Stimulated activated naive CD8-positive, alpha-beta T cell treated with anti-CD3 and anti-CD28 coated beads, Interleukin-15, Interleukin-2, amounts not matched to agents 100 ng/mL and 50 ng/mL, for 24 hours (primary cell): ENCODE results near the gene TUSC1.
"Not testable (repeated sequence)": the region's sequence is repeated elsewhere in the genome, so short reads cannot be mapped to it uniquely, and the experiment has no call there.

Source experiments
- H3K27ac Mint-ChIP-seq: one replicate; pipeline ENCODE4 v1.8.0; 2021; ENCODE audit warnings: mild to moderate bottlenecking, mixed read lengths
- H3K27me3 Mint-ChIP-seq: one replicate; pipeline ENCODE4 v1.8.0; 2021; ENCODE audit warnings: mixed read lengths
- H3K36me3 Mint-ChIP-seq: one replicate; pipeline ENCODE4 v1.8.0; 2021; ENCODE audit warnings: low read depth, mixed read lengths
- H3K4me1 Mint-ChIP-seq: one replicate; pipeline ENCODE4 v1.8.0; 2021; ENCODE audit warnings: low read depth, mixed read lengths
- H3K4me3 Mint-ChIP-seq: one replicate; pipeline ENCODE4 v1.8.0; 2021; ENCODE audit warnings: mild to moderate bottlenecking, mixed read lengths
- H3K9me3 Mint-ChIP-seq: one replicate; pipeline ENCODE4 v1.8.0; 2021; ENCODE audit warnings: mixed read lengths

TUSC1 gene

DNA sequence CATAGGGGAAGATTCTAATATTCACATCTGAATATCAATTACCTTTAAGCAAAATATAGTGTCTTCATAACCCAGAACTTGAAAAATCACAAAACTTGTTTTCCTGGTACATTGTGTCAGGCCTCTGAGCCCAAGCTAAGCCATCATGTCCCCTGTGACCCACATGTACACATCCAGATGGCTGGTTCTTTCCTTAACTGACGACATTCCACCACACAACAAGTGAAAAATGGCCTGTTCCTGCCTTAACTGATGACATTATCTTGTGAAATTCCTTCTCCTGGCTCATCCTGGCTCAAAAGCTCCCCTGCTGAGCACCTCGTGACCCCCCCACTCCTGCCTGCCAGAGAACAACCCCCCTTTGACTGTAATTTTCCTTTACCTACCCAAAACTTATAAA lies 2.4 kb downstream of the TUSC1 start:
- peaks cover 17% of the 10 kb centered on the region for H3K27me3 Mint-ChIP-seq
- not testable (repeated sequence) for H3K27ac Mint-ChIP-seq, H3K4me3 Mint-ChIP-seq, H3K4me1 Mint-ChIP-seq, H3K9me3 Mint-ChIP-seq, H3K36me3 Mint-ChIP-seq

DNA sequence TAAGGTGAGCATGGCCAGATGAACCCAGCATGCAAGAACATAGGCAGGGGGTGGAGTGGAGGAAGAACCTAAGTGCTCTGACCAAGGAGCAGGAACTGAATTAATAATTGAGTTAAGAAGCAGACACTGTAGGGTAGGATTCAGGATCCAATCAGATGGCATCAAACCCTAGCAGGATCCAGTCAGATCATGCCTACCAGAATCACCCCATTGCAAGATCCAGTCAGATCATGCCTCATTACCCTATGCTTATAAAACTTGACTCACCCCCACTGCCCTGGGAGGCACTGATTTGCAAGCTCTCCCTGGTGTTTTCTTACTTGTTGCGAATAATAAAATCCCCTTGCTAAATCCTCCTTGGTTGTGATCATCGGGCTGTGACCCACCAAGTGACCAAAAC lies 19.7 kb downstream of the TUSC1 start:
- Mint-ChIP-seq H3K27ac (no peak overlapping the region), H3K4me3 (no peak overlapping the region), H3K36me3 (no peaks in the 10 kb centered on the region), H3K27me3 (no peaks in the 10 kb centered on the region), H3K9me3 (peaks cover 6% of the 10 kb centered on the region), H3K4me1 (no peaks in the 10 kb centered on the region)

DNA sequence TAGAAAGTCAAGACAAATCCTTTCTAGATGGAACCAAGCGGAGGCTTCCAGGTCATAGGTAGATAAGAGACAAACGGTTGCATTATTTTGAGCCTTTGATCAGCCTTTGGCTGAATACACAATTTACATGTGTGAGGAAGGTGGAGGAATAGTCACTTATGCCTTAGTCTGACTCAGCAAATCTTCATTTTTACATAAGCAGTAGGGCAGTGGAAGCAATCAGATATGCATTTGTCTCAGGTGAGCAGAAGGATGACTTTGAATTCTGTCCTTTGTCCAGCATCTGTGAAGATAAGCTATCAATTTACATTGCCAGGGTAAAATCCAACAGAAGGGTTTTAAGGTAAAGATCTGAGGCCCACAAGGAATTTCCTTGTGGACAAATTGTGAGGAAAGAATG lies 23.8 kb downstream of the TUSC1 start:
- Mint-ChIP-seq H3K36me3 (no peaks in the 10 kb centered on the region), H3K27ac (no peak overlapping the region), H3K4me3 (no peak overlapping the region), H3K9me3 (peaks cover 3% of the 10 kb centered on the region), H3K4me1 (no peaks in the 10 kb centered on the region), H3K27me3 (no peaks in the 10 kb centered on the region)

DNA sequence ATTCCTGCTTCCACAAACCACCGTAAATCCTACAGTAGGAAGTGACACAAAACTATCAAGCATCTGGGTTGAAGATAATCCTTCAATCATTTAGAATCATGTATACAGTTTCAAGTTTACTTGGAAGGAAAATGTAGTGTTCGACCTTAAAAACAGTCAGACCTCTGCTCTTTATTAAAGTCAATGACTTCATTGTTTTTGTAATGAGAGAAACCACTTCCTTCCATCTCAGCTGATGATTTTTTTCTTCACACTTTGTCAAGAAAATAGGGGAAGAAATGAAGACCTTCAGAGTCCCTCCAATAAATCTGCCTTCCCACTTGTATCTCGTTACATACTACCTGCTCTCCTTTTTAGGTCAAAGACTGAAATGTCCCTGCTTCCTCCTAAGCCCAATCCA lies 30.1 kb downstream of the TUSC1 start:
- Mint-ChIP-seq H3K27me3 (no peaks in the 10 kb centered on the region), H3K4me1 (no peaks in the 10 kb centered on the region), H3K9me3 (peaks cover 9% of the 10 kb centered on the region), H3K4me3 (no peak overlapping the region), H3K27ac (no peak overlapping the region), H3K36me3 (no peaks in the 10 kb centered on the region)

DNA sequence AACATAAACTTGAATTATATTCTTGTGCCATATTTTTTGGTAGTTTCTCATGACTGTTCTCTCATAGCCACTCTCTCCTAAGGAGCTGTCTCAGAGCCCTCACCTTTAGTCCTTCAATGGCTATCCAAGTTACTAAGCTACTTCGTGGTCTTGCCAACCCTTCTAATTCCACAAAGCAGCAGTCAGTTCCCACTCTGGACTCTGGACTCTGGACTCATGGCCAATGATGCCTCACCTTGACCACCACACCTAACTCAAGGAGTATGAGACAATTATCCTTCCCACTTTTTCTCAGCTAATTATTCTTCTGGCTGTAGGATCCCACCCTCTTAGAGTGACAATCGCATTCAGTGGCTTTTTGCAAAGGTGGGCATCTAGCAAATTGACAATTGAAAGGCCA lies 42.2 kb downstream of the TUSC1 start:
- H3K4me3 Mint-ChIP-seq = no peak overlapping the region
- H3K36me3 Mint-ChIP-seq = no peaks in the 10 kb centered on the region
- no peak overlapping the region for H3K27ac Mint-ChIP-seq
- no peaks in the 10 kb centered on the region for H3K4me1 Mint-ChIP-seq
- H3K27me3 Mint-ChIP-seq = no peaks in the 10 kb centered on the region
- peaks cover 4% of the 10 kb centered on the region for H3K9me3 Mint-ChIP-seq

DNA sequence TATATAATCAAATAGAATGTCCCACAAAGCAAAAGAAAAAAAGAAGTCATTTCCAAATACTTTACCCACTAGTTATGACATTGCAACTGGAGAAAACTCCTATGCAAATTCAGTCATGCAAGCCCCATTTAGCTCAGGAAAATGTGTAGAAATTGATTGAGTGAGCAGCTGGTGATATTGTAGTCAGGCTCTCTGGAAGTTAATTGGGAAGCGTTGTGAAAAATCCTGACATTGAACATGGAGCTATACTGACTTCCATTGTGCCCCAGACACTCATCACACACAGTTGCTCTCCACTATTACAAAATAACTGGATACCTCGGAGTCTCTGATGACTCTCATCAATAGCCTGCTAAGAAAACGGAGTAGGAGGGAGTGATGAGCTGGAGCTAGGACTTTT lies 49.0 kb downstream of the TUSC1 start:
- H3K27ac Mint-ChIP-seq = no peak overlapping the region
- no peaks in the 10 kb centered on the region for H3K4me1 Mint-ChIP-seq
- H3K9me3 Mint-ChIP-seq = peaks cover 14% of the 10 kb centered on the region
- H3K27me3 Mint-ChIP-seq = no peaks in the 10 kb centered on the region
- H3K4me3 Mint-ChIP-seq = no peak overlapping the region
- H3K36me3 Mint-ChIP-seq = no peaks in the 10 kb centered on the region
